Ectodermal cell (in vitro differentiated cells): Measurements from ENCODE around the gene MYOM1.
"Not testable (repeated sequence)": the region's sequence is repeated elsewhere in the genome, so short reads cannot be mapped to it uniquely, and the experiment has no call there.

Experiments
- H3K27ac ChIP-seq: 2 replicates; pipeline ENCODE4 v1.7.0; 2013; ENCODE audit warnings: mild to moderate bottlenecking, low read depth, low read length; ENCODE audit not compliant: insufficient read depth, poor library complexity, severe bottlenecking
- H3K27me3 ChIP-seq: 2 replicates; pipeline ENCODE4 v1.7.0; 2013; ENCODE audit warnings: mild to moderate bottlenecking, low read length; ENCODE audit not compliant: insufficient read depth, control insufficient read depth, poor library complexity, severe bottlenecking
- H3K36me3 ChIP-seq: one replicate; pipeline ENCODE4 v1.7.0; 2013; ENCODE audit warnings: low read length; ENCODE audit not compliant: control insufficient read depth, insufficient read depth
- H3K4me1 ChIP-seq: one replicate; pipeline ENCODE4 v1.7.0; 2013; ENCODE audit warnings: low read length; ENCODE audit not compliant: control insufficient read depth, insufficient read depth
- H3K4me3 ChIP-seq: 2 replicates; pipeline ENCODE4 v1.7.0; 2013; ENCODE audit warnings: low read depth, low read length, control low read depth; ENCODE audit not compliant: insufficient read depth
- H3K9me3 ChIP-seq: 2 replicates; pipeline ENCODE4 v1.7.0; 2013; ENCODE audit warnings: mild to moderate bottlenecking, low read length, moderate library complexity; ENCODE audit not compliant: control insufficient read depth
- WGBS, 2 experiments: methylation state at CpG; one replicate each; pipeline ENCODE4 v1.1.7; 2013; ENCODE audit warnings: missing lambda C conversion rate in 2 of 2; 5-methylcytosine and 5-hydroxymethylcytosine counted together

MYOM1 gene

DNA sequence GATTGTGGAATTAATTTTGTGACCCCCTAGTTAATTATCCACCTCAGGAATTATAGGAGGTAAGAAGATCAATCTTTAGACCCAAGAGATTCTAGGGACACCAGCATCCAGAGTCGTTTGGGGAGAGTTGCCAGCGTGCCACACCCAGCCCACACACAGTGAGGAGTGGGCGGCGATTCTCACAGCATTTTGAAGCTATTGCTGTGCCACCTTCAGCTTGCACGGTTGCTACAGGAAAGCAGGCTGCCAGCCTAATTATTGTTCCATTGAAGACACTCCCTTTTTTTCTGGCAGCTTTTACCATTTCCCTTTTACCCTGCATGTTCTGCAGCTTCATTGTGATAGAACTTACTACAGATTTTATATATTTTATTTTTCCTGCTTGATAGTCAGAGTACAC lies 14.7 kb upstream of the MYOM1 start:
- Histone ChIP-seq H3K36me3 (no peaks in the 10 kb centered on the region), H3K9me3 (no peaks in the 10 kb centered on the region), H3K4me3 (no peak overlapping the region), H3K4me1 (no peaks in the 10 kb centered on the region), H3K27ac (no peak overlapping the region), H3K27me3 (no peaks in the 10 kb centered on the region)
- 85 to 89% methylated on average over 5 of the region's 5 CpGs for WGBS, 2 experiments

DNA sequence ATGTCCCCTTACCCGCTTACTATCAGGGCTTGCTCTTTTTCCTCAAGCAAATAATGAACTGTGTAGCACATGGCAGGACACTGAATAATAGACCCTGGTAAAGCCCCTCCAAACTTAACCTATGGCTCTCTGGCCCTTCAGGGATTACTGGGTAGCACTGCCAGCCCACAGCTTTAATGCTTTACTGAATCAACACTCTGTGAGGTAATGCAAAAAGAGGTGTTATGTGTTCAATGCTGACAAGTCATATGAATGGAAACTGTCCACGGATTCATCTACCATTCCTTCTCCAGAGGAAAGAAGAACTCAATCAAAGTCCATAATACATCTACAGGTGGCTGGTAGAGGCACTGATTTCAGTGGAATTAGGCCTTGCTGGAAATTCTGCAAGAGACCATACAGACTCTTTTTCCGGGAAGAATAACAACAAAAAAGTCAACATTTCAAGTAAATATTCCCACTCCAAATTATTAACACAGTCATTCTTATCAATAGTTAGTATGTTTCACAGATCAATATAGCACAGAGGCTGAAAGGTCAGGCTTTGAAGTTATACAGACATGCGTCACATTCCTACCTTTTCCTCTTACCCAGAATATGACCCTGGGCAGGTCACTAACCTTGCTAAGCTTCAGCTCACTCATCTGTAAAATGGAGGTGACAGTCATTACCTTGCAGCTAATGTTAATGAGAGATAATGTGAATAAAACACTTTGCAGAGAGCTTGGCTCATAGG lies 13.8 kb upstream of the MYOM1 start:
- Histone ChIP-seq H3K4me3 (no peak overlapping the region), H3K36me3 (no peaks in the 10 kb centered on the region), H3K4me1 (no peaks in the 10 kb centered on the region), H3K27ac (no peak overlapping the region), H3K27me3 (no peaks in the 10 kb centered on the region), H3K9me3 (no peaks in the 10 kb centered on the region)
- WGBS, 2 experiments: 87 to 93% methylated on average over 4 of the region's 4 CpGs

DNA sequence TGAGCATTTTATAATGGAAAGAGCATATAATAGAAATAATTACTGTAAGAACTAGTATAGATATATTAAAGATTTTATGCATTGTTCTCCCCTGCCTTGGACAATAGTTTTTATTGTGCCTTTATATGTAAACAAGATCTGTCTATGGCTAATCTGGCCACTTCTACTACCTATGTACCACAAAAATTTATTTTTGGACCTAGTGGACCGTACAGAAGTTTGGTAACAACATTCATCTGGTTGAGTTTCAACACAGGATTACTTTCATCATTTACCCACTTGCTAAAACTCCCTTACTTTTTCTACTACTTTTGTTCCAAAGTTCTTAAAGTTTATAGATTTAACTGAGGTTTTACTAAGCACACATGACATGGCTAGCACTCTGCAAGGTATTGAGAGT lies 13.2 kb upstream of the MYOM1 start:
- Histone ChIP-seq H3K4me1 (no peaks in the 10 kb centered on the region), H3K36me3 (no peaks in the 10 kb centered on the region), H3K27me3 (no peaks in the 10 kb centered on the region), H3K9me3 (no peaks in the 10 kb centered on the region), H3K27ac (no peak overlapping the region), H3K4me3 (no peak overlapping the region)
- 94 to 100% methylated on average over 1 of the region's 1 CpG for WGBS, 2 experiments

DNA sequence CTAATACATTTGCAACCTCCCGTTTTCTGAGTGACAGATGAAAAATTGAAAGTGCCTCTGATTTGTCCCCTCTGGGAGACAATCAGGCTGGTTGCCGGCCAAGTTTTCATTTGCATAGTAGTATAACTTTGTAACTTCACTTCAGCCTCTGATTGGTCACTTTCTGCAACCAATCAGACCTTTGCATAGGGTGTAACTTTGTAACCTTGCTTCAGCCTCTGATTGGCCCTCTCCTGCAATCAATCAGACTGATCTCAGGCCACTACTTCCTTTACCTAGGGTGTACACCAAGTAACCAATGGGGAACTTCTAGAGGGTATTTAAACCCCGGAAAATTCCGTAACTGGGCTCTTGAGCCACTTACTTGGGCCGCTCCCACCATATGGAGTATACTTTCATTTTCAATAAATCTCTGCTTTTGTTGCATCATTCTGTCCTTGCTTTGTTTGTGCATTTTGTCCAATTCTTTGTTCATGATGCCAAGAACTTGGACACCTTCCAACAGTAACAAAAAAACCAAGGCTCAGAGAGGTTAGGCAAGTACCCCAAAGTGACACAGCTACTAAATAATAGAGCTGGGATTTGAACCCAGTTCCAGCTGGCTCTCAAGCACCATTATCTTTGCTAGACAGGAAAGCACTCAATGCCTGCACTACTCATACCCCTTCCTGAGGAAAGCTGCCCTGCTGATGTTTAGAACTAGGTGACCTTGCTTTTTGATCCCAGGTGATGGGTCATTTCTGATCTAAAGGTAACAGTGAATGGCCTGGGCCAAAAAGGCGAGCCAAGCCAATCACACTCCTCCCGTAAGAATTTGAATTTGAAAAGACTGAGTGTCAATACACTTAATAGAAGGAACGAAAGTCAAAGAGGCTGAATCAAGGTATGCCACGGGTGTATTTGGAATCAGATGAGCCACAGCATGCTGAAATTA lies 10.9 kb upstream of the MYOM1 start:
- Histone ChIP-seq H3K36me3 (no peaks in the 10 kb centered on the region), H3K27me3 (no peaks in the 10 kb centered on the region), H3K4me3 (no peak overlapping the region), H3K9me3 (no peaks in the 10 kb centered on the region), H3K27ac (no peak overlapping the region), H3K4me1 (no peaks in the 10 kb centered on the region)
- WGBS, 2 experiments: 83% methylated on average over 9 of the region's 9 CpGs

DNA sequence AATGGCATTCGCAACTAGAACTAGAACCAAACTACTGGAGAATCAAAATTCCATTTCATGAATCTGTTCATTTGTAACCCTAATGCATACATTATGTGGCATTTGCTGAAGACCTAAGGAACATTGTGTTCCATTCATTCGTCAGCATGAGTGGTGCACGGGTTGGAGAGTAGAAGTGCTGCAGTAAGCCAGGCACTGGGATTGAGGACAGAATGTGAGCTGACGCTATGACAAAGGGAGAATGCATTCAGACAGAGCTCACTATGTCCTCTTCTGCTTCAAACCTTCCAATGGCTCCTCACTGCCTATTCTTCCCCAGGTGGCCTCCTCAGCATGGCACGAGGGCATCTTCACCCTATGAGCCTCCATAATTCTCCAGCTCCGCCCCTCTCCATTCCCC lies 6.3 kb upstream of the MYOM1 start:
- Histone ChIP-seq H3K9me3 (no peaks in the 10 kb centered on the region), H3K4me3 (no peak overlapping the region), H3K36me3 (no peaks in the 10 kb centered on the region), H3K27me3 (no peaks in the 10 kb centered on the region), H3K4me1 (no peaks in the 10 kb centered on the region), H3K27ac (no peak overlapping the region)
- 93 to 95% methylated on average over 6 of the region's 6 CpGs for WGBS, 2 experiments

DNA sequence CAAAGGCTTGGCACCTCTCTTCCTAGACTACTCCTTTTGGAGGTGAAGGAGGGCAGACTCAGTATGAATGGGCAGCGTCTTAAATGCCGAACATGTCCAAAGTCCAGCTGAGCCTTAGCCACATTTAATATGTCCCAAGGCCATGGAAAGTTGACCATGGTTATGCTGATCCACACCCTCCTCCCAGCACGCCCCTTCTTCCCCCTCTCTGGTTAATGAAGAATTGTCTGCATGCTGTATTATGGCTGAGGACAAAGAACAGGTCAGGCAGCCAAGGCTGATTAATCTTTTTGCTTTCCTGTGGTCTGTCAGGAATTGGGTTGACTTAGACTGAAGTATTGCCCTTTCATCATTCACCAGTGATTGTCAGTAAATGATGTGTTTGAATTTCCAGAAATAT lies 5.8 kb upstream of the MYOM1 start:
- Histone ChIP-seq H3K4me3 (no peak overlapping the region), H3K36me3 (no peaks in the 10 kb centered on the region), H3K9me3 (no peaks in the 10 kb centered on the region), H3K27me3 (no peaks in the 10 kb centered on the region), H3K4me1 (no peaks in the 10 kb centered on the region), H3K27ac (no peak overlapping the region)
- WGBS, 2 experiments: 93 to 94% methylated on average over 3 of the region's 3 CpGs

DNA sequence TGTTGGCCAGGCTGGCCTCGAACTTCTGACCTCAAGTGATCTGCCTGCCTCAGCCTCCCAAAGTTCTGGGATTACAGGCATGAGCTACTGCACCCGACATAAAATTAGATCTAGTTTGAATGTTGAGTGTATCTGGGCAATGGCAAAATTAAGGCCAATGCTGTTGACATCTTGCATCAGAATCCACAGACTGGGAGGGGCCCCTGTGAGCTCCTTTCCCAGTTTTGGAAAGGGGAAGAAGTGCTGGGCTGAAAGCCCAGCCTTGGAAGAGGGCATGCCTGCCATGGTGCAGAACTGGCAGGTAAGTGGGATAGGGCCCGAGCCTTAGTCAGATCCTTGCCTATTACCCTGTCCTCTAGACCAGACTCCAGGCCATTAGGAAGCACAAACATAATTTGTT lies 4.5 kb upstream of the MYOM1 start:
- no peaks in the 10 kb centered on the region for H3K27me3 ChIP-seq
- no peak overlapping the region for H3K4me3 ChIP-seq
- 94 to 96% methylated on average over 3 of the region's 3 CpGs for WGBS, 2 experiments
- H3K27ac ChIP-seq: no peak overlapping the region
- H3K4me1 ChIP-seq: no peaks in the 10 kb centered on the region
- H3K9me3 ChIP-seq: no peaks in the 10 kb centered on the region
- H3K36me3 ChIP-seq: no peaks in the 10 kb centered on the region

DNA sequence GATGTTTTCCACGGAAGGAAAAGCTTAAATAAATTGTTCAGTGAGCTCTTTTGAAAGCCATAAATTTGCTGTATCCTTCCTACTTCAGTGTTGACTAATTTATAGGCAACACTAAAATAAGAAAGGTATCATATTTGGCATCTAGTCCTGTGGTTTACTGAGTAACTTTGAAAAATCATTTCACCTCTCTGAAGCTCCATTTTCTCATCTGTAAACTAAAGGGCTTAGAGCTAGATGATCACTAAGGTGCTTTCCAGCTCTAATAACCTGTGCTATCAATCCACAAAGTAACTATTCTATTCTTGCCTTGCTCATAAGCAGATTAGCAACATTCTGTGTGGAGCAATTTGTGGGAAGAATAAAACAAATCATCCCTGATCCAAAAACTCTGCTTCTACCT lies 3.6 kb upstream of the MYOM1 start:
- Histone ChIP-seq H3K4me3 (no peak overlapping the region), H3K4me1 (no peaks in the 10 kb centered on the region), H3K27ac (no peak overlapping the region), H3K36me3 (no peaks in the 10 kb centered on the region), H3K27me3 (no peaks in the 10 kb centered on the region), H3K9me3 (no peaks in the 10 kb centered on the region)
- 93 to 100% methylated on average over 1 of the region's 1 CpG for WGBS, 2 experiments

DNA sequence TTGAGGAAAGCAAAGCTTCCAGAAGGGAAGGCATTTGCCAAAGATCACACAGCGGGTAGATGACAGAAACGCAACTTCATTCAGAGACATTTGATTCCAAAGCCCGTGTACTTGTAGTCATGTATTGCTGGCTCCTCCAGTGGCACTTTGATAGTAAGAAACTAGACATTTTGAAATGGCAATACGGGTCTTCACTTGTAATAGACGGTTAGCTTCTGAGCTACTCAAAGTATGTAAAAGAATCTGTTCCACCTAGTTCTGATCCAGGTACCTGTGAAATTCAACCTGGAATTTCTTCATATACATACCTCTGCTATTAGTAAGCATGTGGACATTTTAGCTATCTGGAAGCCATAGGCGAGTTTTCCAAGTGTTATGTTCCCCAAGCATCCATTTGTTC lies 1.7 kb upstream of the MYOM1 start:
- no peaks in the 10 kb centered on the region for H3K9me3 ChIP-seq
- 92 to 95% methylated on average over 6 of the region's 6 CpGs for WGBS, 2 experiments
- H3K27me3 ChIP-seq: no peaks in the 10 kb centered on the region
- no peak overlapping the region for H3K27ac ChIP-seq
- H3K36me3 ChIP-seq: no peaks in the 10 kb centered on the region
- H3K4me1 ChIP-seq: no peaks in the 10 kb centered on the region
- no peak overlapping the region for H3K4me3 ChIP-seq

DNA sequence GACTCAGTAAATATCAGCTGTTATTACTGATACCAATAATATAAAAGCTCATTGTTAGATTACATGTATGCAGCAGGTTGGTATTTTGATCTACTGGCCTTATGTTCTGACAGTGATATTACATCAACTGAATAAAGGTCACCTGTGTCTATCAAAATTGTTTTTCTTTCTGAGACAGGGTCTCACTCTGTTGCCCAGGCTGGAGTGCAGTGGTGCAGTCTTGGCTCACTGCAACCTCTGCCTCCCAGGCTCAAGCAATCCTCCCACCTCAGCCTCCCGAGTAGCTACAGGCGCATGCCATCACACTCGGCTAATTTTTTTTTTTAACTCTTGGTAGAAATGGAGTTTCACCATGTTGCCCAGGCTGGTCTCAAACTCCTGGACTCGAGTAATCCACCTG lies 1.1 kb upstream of the MYOM1 start:
- H3K27me3 ChIP-seq, H3K36me3 ChIP-seq, H3K4me1 ChIP-seq, H3K4me3 ChIP-seq, H3K27ac ChIP-seq, H3K9me3 ChIP-seq: not testable (repeated sequence)
- 90 to 91% methylated on average over 4 of the region's 4 CpGs for WGBS, 2 experiments
